Stimulated activated CD4-positive, alpha-beta T cell treated with anti-CD3 and anti-CD28 coated beads, Interleukin-1b, Interleukin-23, amount 100 ng/mL, for 24 hours (primary cell): ENCODE results near the gene MARVELD1.

ENCODE experiments used
- DNase-seq, 4 experiments: peaks; one replicate each; pipeline ENCODE4 v3.0.0-alpha.2; 2020; ENCODE audit warnings: low read depth in 4 of 4, low spot score in 1 of 4

The MARVELD1 gene

DNA sequence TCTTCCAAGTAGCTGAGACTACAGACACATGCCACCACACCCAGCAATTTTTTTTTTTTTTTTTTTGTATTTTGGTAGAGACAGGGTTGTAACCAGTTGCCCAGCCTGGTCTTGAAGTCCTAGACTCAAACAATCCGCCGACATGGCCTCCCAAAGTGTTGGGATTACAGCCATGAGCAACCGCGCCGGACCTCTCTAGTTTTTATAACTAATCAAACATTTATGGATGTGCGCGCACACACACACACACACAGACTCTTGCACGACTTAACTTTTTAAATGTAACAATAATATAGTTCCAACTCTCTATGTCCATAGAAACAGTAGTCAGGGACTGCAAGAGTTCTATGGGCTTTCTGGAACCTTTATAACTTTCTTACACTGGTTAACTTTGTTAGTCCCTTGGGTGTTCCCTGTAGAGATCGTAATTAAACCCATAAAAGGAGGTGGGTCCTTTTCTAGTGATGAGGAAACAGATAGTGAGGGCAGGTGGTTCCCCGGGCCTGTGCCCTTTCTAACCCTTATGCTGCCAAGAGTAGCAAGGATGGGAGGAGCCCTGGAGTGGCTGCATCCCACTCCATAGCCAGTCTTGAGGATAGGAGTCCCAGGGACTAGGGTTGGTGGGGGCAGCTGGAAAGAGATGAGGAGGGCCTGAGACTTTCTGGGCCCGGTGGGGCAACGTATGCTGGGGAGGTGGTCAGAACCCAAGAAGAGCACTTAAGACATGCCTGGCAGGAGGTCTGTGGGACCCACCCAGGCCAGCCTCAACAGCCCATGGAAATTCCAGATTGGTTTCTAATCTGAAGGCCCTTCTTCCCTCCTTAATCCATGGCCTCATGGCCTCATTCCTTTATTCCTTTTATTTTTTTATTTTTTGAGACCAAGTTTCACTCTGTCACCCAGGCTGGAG is 8.6 kb downstream of the MARVELD1 start:
- DNase-seq, result no peak

DNA sequence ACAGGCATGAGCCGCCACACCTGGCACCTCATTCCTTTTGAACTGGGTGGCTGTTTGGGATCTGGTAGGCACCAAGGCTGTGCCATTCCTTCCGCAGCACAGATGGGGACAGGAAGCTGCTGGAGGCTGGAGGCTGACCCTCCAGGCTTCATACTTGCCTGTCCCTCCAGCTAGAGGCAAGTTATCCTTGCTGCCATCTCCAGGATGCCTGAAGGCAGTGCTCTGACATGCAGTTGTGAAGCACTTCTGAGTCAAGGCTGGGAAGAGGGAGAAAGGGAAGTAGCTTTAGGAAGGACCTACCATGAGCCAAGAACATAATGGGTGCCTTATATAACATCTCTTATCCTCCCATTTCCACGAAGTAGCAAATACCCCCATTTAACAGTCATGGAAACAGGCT is 9.5 kb downstream of the MARVELD1 start:
- no peak for DNase-seq

DNA sequence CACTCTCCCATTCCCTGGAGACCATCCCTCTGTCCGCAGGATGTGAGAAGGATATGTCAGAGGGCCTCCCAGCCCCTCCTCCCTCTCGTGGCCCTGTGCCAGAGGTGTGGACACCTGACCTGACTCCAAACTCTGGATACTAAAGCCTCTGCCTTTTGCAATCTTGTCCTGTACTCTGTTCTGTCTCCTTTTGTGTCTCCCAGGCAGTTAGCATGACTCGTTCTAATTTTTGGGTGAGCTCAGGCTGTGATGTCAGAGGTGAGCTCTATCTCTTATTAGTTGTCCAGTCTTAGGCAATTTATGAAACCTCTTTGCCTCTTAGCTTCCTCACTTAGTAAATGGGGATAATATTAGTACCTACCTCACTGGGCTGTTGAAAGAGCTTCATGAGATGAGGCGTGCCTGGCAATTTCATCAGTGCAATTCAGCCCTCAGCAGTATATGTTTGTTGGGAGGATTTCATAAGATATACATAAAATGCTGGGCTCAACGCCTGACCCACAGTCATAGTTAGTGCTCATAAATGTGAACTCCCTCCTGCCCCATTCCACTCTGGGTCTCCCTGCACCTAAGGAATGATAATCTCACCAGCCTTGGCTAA is 10.9 kb downstream of the MARVELD1 start:
- DNase-seq, result no peak

GRCh38 chr10:97726636-97727178 is 13.2 kb downstream of the MARVELD1 start:
- DNase-seq, result no peak

- DNase-seq, result no peak
Measured at GRCh38 chr10:97729014-97729413, 15.5 kb downstream of the MARVELD1 start.

GRCh38 chr10:97731346-97732051 is 18.0 kb downstream of the MARVELD1 start:
- peak in 1 of 4 experiments; percentile 31 for DNase-seq

DNA sequence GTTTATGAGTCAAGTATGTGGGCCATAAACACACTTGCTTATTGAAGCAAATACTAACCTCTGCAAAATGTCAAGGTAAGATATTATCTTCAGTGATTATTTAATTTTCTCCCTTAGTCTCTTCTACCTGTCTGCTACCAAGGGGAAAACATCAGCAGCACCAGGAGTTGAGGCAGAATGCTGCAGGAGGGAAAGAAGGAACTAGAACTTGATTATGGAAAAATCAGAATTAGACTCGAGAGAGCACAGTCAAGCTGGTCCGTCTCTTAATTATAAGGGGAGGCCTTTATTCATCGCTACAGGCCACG is 18.5 kb downstream of the MARVELD1 start:
- DNase-seq, result no peak

GRCh38 chr10:97733256-97733655 is 19.7 kb downstream of the MARVELD1 start:
- no peak for DNase-seq

DNA sequence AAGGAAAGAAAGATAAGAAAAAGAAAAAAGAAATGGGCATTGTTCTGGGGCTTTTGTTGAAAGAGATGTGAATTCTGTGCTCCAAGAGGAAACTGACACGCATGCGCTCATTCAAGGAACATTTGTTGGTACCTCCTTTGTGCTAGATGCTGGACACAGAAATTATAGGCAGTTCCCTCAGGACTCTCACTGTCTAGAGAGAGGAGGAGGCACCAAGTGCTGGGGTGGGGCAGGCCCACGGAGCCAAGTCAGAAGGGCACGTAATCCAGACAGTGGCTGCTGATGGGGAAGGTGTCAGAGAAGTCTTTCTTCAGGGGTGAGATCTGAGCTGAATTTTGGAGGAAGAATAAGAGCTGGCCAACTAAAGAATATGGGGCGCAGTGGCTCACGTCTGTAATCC is 20.5 kb downstream of the MARVELD1 start:
- DNase-seq, result no peak

DNA sequence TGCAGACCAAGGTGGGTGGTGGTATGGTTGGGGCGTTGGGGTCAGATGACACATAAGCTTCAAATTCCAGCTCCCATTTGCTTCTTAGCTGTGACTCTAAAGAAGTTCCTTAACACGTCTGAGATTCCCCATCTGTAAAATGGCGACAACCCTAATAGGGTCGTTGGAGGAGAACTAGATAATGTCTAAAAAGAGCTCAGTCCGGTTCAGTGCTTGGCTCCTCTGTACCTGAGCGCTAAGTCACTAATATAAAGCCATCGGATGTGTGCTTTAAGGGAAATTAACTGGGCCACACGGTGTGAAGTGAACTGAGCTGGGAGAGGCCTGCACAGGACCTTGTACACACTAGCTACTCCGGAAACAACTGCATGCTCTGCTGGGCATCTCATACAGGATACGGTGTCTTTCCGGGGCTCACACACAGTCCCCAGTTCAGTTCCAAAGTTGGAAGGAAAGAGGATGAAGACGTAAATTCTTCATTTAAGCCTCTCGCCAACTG is 22.9 kb downstream of the MARVELD1 start:
- DNase-seq, result no peak

- DNase-seq, result peak; percentile 89 to 97 (median 94)
Measured at GRCh38 chr10:97736902-97737769, 23.6 kb downstream of the MARVELD1 start, which contains the start of gene ZFYVE27. Gene ZFYVE27 (plus strand): TSS chr10:97737128. CDS start chr10:97738478, 1,350 bp downstream.

DNA sequence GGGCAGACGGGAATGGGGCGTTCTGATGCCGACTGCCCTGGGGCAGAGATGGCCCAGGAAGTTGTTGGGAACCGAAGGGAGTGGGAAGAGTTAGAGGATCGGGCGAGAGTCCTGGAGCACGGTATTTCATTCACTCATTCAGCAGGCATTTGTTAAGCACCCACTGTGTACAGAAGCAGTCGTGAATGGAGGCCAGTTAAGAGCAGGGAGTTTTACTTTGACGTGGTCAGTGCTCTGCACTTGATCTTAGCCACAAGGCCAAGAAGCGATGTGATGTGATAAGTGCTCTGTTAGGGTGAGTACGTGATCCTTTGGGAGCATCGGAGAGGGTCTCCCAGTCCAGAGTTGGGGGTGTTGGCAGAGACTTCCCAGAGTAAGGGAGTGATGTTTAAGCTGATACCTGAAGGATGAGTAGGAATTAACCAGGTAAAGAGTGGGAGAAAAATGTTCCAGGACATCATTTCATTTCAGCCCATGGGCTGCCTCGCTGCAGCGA is 24.3 kb downstream of the MARVELD1 start:
- DNase-seq, result no peak

DNA sequence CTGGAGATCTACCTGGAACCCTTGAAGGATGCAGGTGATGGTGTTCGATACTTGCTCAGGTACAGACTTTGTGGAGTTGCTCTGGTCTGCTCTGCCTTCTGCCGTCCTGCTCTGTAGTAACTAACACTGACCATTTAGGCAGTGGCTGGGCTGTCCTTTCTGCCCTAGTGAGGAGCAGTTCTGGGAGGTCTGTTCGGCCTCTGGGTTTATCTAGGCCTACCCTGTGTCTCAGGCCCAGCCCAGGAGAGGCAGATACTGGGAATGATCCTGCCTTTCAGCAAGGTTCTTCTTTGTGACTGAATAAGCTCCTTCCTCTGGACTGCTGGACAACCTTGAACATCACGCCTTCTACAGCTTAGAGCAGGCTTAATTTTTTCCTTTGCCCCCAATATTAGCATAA is 25.1 kb downstream of the MARVELD1 start:
- no peak for DNase-seq

GRCh38 chr10:97740613-97741012 is 27.1 kb downstream of the MARVELD1 start:
- DNase-seq, result no peak

DNA sequence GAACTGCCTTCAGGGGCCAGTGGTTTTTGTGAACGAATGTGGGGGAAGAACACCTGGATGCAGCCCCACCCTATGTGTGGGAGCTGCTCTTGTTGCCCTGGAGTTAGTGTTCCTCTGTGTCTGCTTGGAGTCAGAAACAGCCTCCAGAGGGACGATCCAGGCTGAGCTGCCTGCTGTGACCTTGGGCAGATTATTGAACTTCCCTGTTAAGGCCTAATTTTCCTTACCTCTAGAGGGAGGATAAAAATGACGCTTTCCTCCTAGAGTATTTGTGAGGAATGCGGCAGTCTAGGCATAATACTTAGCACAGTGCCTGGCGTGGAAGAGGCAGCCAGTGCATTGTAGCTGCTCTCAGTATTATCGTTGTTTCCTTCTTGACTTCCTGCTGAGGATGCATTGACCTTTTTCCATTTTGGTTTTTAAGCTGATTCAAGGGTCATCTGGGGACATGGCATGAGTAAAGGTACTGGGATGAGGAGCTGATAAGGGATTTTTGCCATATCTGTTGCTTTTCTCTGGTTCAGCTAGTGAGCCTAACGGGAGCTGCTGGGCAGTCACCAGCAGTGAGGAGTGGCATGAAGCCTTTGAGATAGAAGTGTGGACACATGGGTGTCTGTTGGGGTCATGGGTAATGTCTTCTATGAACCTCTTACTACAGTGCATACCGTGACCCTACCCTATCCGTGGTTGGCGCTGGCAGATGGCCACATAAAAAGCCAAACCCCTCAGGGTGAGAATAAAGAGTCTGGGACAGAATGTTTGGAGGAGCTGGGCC is 29.8 kb downstream of the MARVELD1 start:
- no peak for DNase-seq

DNA sequence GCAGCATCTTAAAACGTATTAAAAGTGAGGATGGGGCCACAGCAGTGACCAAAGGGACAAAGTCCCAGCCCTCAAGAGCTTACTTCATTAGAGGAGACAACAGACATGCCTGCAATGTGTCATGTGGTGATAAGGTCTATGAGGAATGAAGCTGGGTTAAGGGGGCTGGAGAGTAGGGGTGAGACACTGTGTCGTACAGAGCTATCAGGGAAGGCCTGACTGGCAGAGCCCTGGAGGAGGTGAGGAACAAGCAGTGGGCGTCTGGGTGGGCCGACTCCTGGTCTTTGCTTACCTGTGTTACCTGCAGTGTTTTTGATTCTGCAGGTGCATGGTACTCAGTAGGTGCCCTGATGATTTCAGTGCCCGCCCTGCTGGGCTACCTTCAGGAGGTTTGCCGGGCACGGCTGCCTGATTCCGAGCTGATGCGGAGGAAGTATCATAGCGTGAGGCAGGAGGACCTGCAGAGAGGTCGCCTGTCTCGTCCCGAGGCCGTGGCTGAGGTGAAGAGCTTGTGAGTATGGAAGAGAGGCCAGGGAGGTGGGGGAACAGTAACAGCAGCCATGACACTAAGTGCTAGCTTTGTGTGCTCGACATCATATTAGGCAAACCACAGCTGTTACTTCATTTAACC is 31.0 kb downstream of the MARVELD1 start:
- no peak for DNase-seq

DNA sequence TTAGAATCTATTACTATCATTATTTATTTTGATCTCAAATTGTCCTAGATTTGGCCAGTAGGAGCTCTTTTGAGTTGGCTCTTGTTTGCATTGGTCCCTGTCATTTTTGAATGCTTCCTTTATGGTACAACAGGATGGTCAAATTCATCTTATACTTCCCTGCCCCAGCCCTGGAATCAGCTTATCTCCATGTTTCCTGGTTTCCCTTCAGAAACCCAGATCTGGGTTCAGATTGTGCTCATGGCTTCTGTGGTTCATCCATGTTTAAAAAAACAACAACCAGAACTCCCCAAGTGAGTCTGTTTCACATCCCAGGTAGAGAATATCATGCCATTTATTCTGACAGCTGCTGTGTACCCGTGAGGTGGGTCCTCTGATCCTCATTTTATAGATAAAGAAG is 34.0 kb downstream of the MARVELD1 start:
- DNase-seq, result no peak

DNA sequence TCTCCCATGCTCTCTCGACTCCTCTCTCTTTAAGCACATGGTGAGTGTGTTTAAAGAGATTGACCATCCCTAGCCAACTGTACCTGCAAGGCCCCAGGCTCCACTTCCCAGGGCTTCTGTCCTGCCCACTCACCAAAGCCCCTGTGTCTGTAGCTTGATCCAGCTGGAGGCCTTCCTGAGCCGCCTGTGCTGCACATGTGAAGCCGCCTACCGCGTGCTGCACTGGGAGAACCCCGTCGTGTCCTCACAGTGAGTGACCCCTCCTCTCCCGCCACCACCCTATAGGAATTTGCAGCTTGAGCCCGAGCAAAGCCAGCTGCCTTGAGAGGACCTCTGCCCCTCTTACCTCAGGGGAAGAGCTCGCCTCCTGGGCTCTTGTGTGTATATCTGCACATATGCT is 34.6 kb downstream of the MARVELD1 start:
- DNase-seq, result no peak

GRCh38 chr10:97752956-97753355 is 39.4 kb downstream of the MARVELD1 start:
- DNase-seq, result no peak
